Neural progenitor cell (in vitro differentiated cells): Measurements from ENCODE around the gene RHBDF1.

Experiments used
- CTCF ChIP-seq: fragments of 200-600 bp; sonication (generic); IDR thresholded peaks from 2 replicates; pipeline ENCODE4 v1.5.1; 2017; ENCODE audit warnings: antibody characterized with exemption, mild to moderate bottlenecking
- EZH2phosphoT487 ChIP-seq: fragments of 200-600 bp; sonication (generic); IDR thresholded peaks from 2 replicates; pipeline ENCODE4 v1.6.1; 2017; ENCODE audit warnings: antibody characterized with exemption

GRCh38 chr16:71540-72401 is 660 bp downstream of the RHBDF1 start:
- no peak for TF ChIP-seq CTCF
- TF ChIP-seq EZH2phosphoT487: no peak
